ENCODE data around the gene LRMDA.

DNA sequence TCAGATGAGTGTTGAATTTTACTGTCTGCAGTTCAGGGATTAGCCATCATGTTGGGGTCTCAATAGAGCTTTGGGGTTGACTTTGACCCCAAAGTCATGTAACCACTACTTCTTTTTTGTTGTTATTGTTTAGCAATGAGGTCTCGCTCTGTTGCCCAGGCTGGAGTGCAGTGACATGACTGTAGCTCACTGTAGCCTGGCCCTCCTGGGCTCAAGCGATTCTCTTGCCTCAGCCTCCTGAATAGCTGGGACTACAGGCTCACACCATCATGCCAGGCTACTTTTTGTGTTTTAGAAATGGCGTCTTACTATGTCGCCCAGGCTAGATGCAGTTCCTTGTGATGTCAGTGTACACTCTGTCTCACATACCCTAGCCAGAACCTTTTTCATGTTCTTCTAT, 598.4 kb downstream of the LRMDA start:
- TF ChIP-seq, protein P1, sequence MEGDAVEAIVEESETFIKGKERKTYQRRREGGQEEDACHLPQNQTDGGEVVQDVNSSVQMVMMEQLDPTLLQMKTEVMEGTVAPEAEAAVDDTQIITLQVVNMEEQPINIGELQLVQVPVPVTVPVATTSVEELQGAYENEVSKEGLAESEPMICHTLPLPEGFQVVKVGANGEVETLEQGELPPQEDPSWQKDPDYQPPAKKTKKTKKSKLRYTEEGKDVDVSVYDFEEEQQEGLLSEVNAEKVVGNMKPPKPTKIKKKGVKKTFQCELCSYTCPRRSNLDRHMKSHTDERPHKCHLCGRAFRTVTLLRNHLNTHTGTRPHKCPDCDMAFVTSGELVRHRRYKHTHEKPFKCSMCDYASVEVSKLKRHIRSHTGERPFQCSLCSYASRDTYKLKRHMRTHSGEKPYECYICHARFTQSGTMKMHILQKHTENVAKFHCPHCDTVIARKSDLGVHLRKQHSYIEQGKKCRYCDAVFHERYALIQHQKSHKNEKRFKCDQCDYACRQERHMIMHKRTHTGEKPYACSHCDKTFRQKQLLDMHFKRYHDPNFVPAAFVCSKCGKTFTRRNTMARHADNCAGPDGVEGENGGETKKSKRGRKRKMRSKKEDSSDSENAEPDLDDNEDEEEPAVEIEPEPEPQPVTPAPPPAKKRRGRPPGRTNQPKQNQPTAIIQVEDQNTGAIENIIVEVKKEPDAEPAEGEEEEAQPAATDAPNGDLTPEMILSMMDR (IDR thresholded peaks at IDR 0.05 in 2 of 3, conservative IDR thresholded peaks at IDR 0.05 in 1 of 3; ENCODE audit: control insufficient read depth in 2 of 3, extremely low read depth in 1 of 3, insufficient read depth in 1 of 3, low read depth in 3 of 3, low read length in 3 of 3) = no peak
- TF ChIP-seq CREB1 (IDR thresholded peaks at IDR 0.05; ENCODE audit: low read depth) (no peak), FOXK2 (IDR thresholded peaks at IDR 0.05) (no peak), KDM1A (IDR thresholded peaks at IDR 0.05; ENCODE audit: borderline replicate concordance) (no peak), SMAD1 (IDR thresholded peaks at IDR 0.05; ENCODE audit: low read depth, partially characterized antibody) (no peak)
- TF ChIP-seq, protein P2, sequence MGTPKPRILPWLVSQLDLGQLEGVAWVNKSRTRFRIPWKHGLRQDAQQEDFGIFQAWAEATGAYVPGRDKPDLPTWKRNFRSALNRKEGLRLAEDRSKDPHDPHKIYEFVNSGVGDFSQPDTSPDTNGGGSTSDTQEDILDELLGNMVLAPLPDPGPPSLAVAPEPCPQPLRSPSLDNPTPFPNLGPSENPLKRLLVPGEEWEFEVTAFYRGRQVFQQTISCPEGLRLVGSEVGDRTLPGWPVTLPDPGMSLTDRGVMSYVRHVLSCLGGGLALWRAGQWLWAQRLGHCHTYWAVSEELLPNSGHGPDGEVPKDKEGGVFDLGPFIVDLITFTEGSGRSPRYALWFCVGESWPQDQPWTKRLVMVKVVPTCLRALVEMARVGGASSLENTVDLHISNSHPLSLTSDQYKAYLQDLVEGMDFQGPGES (IDR thresholded peaks at IDR 0.05) = no peak
- TF ChIP-seq, protein P3, sequence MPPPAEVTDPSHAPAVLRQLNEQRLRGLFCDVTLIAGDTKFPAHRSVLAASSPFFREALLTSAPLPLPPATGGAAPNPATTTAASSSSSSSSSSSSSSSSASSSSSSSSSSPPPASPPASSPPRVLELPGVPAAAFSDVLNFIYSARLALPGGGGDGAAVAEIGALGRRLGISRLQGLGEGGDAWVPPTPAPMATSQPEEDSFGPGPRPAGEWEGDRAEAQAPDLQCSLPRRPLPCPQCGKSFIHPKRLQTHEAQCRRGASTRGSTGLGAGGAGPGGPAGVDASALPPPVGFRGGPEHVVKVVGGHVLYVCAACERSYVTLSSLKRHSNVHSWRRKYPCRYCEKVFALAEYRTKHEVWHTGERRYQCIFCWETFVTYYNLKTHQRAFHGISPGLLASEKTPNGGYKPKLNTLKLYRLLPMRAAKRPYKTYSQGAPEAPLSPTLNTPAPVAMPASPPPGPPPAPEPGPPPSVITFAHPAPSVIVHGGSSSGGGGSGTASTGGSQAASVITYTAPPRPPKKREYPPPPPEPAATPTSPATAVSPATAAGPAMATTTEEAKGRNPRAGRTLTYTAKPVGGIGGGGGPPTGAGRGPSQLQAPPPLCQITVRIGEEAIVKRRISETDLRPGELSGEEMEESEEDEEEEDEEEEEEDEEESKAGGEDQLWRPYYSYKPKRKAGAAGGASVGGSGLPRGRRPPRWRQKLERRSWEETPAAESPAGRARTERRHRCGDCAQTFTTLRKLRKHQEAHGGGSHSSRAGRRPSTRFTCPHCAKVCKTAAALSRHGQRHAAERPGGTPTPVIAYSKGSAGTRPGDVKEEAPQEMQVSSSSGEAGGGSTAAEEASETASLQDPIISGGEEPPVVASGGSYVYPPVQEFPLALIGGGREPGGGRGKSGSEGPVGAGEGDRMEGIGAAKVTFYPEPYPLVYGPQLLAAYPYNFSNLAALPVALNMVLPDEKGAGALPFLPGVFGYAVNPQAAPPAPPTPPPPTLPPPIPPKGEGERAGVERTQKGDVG (CRISPR knock-in tag; IDR thresholded peaks at IDR 0.05) = no peak

Data from GM12878 (cell line).